Neutrophil (primary cell): ENCODE results near the gene MAPT.

Source experiments
- H3K27ac ChIP-seq: fragments of 200-600 bp; sonication (generic); 2 replicates; pipeline ENCODE4 v1.5.1; 2016; ENCODE audit warnings: mild to moderate bottlenecking, moderate library complexity
- H3K27me3 ChIP-seq: fragments of 200-600 bp; sonication (generic); 2 replicates; pipeline ENCODE4 v1.6.0; 2016; ENCODE audit warnings: mild to moderate bottlenecking
- H3K36me3 ChIP-seq: fragments of 200-600 bp; sonication (generic); 2 replicates; pipeline ENCODE4 v1.5.1; 2017
- H3K4me1 ChIP-seq, 2 experiments: fragments of 200-600 bp in 1 of 2; sonication (generic) in 1 of 2; 1 replicate in 1 of 2; 2 replicates in 1 of 2; pipeline versions ENCODE4 v1.5.1 to v1.6.1; 2013 to 2016; ENCODE audit warnings: low read depth in 1 of 2, low read length in 1 of 2, mild to moderate bottlenecking in 1 of 2, moderate library complexity in 1 of 2; ENCODE audit not compliant: control insufficient read depth in 1 of 2, insufficient read depth in 1 of 2
- H3K4me3 ChIP-seq, 2 experiments: fragments of 200-600 bp in 1 of 2; sonication (generic) in 1 of 2; 1 replicate in 1 of 2; 2 replicates in 1 of 2; pipeline ENCODE4 v1.5.1; 2013 to 2016; ENCODE audit warnings: low read depth in 1 of 2, low read length in 1 of 2, mild to moderate bottlenecking in 1 of 2, moderate library complexity in 1 of 2
- H3K9me3 ChIP-seq: fragments of 200-600 bp; sonication (generic); 2 replicates; pipeline ENCODE4 v1.5.1; 2016
- TF ChIP-seq, protein P1 (sequence below): fragments of 200-600 bp; sonication (generic); IDR thresholded peaks from 2 replicates; pipeline ENCODE4 v1.5.1; 2016; ENCODE audit warnings: antibody characterized with exemption

MAPT gene

DNA sequence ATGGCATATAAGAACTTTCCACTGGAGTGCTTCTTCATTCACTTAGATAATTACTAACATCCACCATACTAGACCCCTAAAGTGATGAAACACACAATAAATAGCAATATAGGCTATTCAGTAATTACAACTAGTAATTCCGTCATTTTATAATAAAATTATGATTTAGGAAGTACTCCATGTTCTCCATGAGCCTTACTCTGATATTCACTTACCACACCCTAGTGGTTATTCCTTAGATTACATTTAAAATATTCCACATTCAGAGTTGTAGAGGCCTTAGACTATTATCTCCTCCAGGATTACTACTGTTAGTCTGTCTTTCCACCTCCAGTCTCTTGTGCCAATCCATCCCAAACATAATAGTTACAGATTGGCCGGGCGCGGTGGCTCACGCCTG lies 167.1 kb downstream of the MAPT start:
- H3K4me3 ChIP-seq = no peak overlapping the region
- no peak overlapping the region for H3K27ac ChIP-seq
- TF ChIP-seq, protein P1, sequence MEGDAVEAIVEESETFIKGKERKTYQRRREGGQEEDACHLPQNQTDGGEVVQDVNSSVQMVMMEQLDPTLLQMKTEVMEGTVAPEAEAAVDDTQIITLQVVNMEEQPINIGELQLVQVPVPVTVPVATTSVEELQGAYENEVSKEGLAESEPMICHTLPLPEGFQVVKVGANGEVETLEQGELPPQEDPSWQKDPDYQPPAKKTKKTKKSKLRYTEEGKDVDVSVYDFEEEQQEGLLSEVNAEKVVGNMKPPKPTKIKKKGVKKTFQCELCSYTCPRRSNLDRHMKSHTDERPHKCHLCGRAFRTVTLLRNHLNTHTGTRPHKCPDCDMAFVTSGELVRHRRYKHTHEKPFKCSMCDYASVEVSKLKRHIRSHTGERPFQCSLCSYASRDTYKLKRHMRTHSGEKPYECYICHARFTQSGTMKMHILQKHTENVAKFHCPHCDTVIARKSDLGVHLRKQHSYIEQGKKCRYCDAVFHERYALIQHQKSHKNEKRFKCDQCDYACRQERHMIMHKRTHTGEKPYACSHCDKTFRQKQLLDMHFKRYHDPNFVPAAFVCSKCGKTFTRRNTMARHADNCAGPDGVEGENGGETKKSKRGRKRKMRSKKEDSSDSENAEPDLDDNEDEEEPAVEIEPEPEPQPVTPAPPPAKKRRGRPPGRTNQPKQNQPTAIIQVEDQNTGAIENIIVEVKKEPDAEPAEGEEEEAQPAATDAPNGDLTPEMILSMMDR = peak; percentile 9
- peaks cover 7% of the 10 kb centered on the region in 2 experiments for H3K4me1 ChIP-seq
- H3K9me3 ChIP-seq = no peaks in the 10 kb centered on the region
- H3K27me3 ChIP-seq = no peaks in the 10 kb centered on the region
- H3K36me3 ChIP-seq = peaks cover 38% of the 10 kb centered on the region

DNA sequence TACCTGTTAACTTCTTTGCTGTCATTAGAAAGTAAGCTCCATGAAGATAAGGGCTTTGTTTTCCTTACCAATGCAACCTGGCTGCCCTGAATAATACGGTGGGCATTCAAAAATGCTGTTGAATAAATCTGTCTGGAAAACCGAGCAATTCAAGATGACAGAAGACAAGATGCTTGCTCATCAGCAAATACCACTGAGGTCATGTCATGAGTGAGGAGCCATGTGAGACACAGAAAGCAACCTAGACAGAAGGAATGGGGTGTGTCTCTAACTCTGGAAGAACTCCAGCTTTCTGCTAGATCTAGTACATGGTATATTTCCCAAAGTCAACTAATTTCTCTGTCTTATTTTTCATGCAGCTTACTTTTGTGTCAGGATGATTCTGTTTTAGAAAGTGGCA lies 168.9 kb downstream of the MAPT start:
- H3K27me3 ChIP-seq = no peaks in the 10 kb centered on the region
- no peaks in the 10 kb centered on the region for H3K9me3 ChIP-seq
- H3K27ac ChIP-seq = peak overlapping the region; percentile 3
- TF ChIP-seq, protein P1 = no peak
- H3K4me3 ChIP-seq = no peak overlapping the region
- H3K4me1 ChIP-seq = no peaks in the 10 kb centered on the region
- H3K36me3 ChIP-seq = peaks cover 48% of the 10 kb centered on the region

DNA sequence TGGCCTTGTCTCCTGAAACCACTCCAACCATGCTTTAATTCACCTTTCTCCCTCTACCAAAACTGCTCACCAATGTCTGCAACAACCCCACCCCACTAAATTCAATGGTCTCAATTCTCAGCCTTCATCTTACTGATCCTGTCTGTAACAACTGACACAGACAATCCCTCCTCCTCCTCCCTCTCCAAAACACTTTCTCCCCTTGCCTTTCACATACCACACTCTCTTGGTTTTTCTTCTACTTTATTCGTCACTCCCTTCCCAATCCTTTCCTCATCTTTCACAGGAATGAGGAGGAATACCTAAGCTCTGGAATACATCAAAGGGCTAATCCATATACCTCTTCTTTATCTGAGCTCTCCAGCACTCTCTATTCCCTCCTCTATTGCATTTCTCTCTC lies 170.1 kb downstream of the MAPT start:
- H3K27ac ChIP-seq = no peak overlapping the region
- peaks cover 44% of the 10 kb centered on the region for H3K36me3 ChIP-seq
- TF ChIP-seq, protein P1 = no peak
- no peak overlapping the region for H3K4me3 ChIP-seq
- H3K27me3 ChIP-seq = no peaks in the 10 kb centered on the region
- no peaks in the 10 kb centered on the region for H3K4me1 ChIP-seq
- H3K9me3 ChIP-seq = no peaks in the 10 kb centered on the region

DNA sequence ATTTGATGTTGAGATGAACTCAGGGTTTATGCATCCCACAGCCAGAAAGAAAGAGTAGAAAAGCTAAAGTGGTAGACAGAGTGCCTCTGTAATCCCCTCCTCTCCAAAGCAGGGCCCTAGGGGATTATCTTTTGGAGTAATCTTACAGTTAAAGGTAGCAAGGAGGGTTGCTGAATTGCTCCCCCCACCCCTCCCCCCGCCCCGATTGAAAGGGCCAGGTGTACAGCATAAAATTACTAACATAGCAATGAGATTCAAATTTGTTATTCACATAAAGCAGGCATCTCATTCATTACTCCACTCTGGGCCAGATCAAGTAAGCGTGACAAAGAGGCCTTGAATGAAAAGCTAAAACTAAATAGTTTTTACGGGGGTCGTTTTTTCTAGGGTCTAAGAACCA lies 177.4 kb downstream of the MAPT start:
- Histone ChIP-seq H3K27ac (no peak overlapping the region), H3K4me1 (peaks cover 3 to 6% of the 10 kb centered on the region in 2 experiments), H3K27me3 (no peaks in the 10 kb centered on the region), H3K36me3 (peaks cover 6% of the 10 kb centered on the region), H3K4me3 (no peak overlapping the region), H3K9me3 (no peaks in the 10 kb centered on the region)
- TF ChIP-seq, protein P1 = no peak

DNA sequence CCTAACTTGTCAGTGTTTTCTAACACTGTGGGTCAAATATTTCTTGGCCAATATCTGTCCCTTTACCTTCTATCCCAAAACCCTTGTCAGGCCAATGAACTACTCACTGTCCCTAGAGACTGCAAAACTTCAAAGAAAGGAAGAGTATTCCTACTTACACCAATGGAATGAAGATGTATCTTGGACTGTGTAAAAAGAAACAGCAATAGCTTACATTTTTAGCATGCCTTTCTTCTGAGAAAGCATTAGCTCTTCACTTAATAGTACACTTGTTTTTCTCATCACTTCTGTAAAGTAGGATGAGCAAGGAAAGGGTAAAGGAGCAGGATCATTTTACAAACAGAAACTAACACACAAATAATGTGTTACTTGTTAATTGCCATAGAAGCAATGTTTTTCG lies 178.6 kb downstream of the MAPT start:
- TF ChIP-seq, protein P1 = no peak
- no peaks in the 10 kb centered on the region for H3K27me3 ChIP-seq
- no peak overlapping the region for H3K4me3 ChIP-seq
- peaks cover 3 to 6% of the 10 kb centered on the region in 2 experiments for H3K4me1 ChIP-seq
- H3K27ac ChIP-seq = no peak overlapping the region
- H3K36me3 ChIP-seq = no peaks in the 10 kb centered on the region
- no peaks in the 10 kb centered on the region for H3K9me3 ChIP-seq

DNA sequence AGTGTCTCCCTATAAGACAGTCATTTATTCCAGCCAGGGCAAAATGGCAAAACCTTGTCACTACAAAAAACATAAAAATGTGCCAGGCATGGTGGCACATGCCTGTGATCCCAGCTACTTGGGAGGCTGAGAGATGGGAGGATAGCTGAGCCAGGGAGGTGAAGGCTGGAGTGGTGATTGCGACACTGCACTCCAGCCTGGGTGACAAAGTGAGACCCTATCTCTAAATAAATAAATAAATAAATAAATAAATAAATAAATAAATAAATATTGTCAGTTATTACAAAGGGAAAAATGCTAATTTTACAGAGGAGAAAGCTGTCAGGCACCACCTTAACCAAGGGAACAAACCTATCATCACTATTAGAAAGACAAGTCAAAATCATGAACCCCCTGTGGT lies 180.2 kb downstream of the MAPT start:
- Histone ChIP-seq H3K4me1 (peaks cover 3 to 6% of the 10 kb centered on the region in 2 experiments), H3K36me3 (peaks cover 10% of the 10 kb centered on the region), H3K27me3 (no peaks in the 10 kb centered on the region), H3K4me3 (no peak overlapping the region), H3K9me3 (no peaks in the 10 kb centered on the region), H3K27ac (no peak overlapping the region)
- TF ChIP-seq, protein P1 = no peak
